Epithelial cell of esophagus (primary cell): ENCODE results near the gene METTL1.
A peak's percentile ranks its signal among the peaks of the same experiment; 100 is the strongest.
"Not testable (repeated sequence)": the region's sequence is repeated elsewhere in the genome, so short reads cannot be mapped to it uniquely, and the experiment has no call there.

Source experiments
- DNase-seq: peaks from one replicate; pipeline ENCODE4 v3.0.0; 2010; ENCODE audit warnings: low read depth
- H3K4me3 ChIP-seq: 2 replicates; pipeline ENCODE4 v1.5.1; 2011; ENCODE audit warnings: mild to moderate bottlenecking, low read length, control low read depth
- TF ChIP-seq, protein P1 (sequence below): IDR thresholded peaks from 2 replicates; pipeline ENCODE4 v1.5.1; 2011; ENCODE audit warnings: low read depth, mild to moderate bottlenecking, low read length, control low read depth, inconsistent platforms; ENCODE audit not compliant: insufficient read depth; ENCODE audit errors: missing control alignments

The METTL1 gene

DNA sequence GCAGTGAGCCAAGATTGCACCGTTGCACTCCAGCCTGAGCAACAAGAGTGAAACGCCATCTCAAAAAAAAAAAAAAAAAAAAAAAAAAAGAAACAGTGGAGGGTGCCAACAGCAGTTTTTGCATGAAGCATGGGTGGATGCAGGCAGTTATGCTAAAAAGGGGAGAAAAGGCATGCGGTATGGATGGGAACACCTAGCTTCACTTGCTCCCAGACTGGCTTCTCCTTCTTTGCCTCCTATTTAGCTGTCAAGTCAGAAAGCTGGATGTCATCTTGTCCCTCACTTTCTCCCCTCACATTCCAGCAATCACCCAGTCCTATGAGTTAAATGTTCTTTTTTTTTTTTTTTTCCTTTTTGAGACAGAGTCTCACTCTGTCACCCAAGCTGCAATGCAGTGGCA, 3.1 kb upstream of the METTL1 start:
- DNase-seq: no peak
- H3K4me3 ChIP-seq: no peak overlapping the region
- TF ChIP-seq, protein P1, sequence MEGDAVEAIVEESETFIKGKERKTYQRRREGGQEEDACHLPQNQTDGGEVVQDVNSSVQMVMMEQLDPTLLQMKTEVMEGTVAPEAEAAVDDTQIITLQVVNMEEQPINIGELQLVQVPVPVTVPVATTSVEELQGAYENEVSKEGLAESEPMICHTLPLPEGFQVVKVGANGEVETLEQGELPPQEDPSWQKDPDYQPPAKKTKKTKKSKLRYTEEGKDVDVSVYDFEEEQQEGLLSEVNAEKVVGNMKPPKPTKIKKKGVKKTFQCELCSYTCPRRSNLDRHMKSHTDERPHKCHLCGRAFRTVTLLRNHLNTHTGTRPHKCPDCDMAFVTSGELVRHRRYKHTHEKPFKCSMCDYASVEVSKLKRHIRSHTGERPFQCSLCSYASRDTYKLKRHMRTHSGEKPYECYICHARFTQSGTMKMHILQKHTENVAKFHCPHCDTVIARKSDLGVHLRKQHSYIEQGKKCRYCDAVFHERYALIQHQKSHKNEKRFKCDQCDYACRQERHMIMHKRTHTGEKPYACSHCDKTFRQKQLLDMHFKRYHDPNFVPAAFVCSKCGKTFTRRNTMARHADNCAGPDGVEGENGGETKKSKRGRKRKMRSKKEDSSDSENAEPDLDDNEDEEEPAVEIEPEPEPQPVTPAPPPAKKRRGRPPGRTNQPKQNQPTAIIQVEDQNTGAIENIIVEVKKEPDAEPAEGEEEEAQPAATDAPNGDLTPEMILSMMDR: no peak

DNA sequence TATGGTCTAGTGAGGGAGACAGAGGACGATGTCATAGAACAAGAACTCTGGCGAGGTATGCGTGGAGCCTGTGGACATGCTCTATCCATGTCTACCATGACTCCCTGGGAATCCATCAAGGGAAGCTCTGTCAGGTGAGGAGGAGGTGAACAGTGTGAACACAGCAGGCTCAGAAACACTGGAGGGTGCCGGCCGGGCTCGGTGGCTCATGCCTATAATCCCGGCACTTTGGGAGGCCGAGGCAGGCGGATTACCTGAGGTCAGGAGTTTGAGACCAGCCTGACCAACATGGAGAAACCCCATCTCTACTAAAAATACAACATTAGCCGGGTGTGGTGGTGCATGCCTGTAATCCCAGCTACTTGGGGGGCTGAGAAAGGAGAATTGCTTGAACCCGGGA, 2.7 kb upstream of the METTL1 start:
- not testable (repeated sequence) for H3K4me3 ChIP-seq, DNase-seq

DNA sequence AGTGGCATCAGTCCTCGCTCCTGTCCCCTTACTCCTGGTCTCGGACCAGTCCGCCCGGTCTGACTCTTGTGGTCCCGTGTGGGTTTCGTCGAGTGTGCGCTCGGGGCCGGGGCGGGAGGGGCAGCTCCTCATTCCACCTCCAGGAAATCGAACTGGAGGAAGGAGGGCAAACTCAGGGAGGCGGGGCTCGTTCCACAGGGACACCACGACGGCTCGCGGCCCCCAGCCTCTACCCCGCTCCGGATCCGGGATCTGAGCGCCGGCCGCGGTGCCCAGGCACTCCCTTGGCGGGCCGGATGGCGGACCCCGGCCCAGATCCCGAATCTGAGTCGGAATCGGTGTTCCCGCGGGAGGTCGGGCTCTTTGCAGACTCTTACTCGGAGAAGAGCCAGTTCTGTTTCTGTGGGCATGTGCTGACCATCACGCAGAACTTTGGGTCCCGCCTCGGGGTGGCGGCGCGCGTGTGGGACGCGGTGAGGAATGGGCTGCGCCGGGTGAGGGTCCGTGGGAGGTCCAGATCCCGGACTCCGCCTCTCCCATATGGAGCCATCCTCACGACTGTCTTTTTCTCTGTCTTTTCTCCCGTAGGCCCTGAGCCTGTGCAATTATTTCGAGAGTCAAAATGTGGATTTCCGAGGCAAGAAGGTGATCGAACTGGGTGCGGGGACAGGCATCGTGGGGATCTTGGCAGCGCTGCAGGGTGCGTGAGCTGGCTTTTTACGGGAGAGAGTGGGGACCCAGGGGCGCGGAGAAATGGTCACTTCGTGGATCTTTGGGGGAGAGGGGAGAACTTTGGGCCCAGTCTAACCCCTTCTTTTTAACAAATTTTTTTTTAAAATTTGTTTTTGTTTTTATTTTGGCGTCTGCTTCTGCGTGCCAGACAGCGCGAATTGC, 771 bp upstream of the METTL1 start, which contains the start of gene EEF1AKMT3:
TSS of gene EEF1AKMT3 (plus strand) at position 186 of the 894 bp plus-strand sequence. CDS start at position 297, 111 bp downstream.
- TF ChIP-seq, protein P1: no peak
- DNase-seq: peak; percentile 64
- H3K4me3 ChIP-seq: peak within 1 kb of the TSS; percentile 83

DNA sequence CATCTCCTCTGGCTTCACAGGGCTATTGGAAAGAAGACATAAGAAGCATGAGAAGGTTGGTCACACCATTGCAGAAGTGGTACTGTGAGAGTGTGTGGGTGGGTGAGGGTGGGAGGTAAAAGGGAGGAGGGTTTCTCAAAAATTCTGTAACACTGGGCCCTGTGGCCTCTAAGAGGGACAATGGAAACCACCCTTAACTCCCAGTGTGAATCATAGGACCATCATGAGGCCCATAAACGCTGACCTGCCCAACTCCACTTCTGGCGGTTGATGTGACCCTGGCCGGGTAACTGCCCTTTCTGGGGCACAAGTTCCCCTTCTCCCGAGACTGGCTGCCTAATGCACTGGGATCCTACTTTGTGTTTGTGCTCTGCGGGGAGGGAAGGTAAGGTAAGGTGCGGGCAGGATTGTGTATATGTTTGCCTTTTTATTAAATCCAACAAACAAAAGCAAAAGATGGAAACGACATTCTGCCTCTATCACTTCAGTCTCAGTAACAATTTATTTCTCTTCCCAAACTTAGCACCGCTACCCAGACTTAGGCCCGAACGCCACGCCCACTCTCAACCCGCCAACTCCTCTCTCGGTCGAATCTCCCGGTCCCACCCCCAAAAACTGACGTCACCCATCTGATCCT, 551 bp downstream of the METTL1 start:
- TF ChIP-seq, protein P1: no peak
- peak; percentile 95 for DNase-seq
- H3K4me3 ChIP-seq: peak overlapping the region; percentile 83

DNA sequence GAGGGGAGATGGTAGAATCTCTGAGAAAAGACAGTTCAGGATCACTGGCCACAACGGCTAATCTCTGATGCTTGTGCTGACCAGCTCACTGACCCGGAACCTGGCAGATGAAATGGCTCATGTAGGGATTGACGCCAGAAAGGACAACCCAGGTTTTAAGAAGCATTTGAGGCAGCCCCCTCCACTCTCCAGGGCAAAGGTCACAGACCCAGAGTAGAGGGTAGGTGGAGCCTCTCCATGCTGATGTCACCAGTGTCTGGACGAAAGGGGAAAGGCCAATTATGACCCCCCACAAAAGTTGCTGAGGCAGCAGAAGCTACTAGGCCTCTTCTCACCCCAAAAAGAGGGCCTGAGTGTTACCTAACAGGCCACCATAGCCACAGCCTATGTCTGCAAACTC, 1.2 kb downstream of the METTL1 start:
- no peak for DNase-seq
- TF ChIP-seq, protein P1: no peak
- H3K4me3 ChIP-seq: no peak overlapping the region

DNA sequence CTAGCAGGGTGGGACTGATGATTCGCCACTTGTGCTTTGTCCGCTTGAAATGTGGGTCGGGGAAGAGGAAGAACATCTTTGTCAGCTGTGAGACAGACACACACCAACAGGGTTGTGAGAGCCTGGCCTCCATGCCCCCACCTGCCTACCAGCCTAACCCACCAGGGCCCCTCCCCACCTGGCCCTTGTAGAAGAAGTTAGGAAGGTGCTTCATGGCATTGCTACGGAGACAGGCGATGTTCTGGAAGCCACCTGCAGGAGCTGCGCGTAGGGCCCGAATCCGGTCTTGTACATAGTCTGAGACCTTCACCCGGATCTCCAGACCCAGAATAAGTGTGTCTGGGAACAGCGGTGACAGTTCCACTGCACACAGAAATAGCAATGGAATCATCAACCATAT, 2.3 kb downstream of the METTL1 start:
- TF ChIP-seq, protein P1: no peak
- H3K4me3 ChIP-seq: no peak overlapping the region
- no peak for DNase-seq

DNA sequence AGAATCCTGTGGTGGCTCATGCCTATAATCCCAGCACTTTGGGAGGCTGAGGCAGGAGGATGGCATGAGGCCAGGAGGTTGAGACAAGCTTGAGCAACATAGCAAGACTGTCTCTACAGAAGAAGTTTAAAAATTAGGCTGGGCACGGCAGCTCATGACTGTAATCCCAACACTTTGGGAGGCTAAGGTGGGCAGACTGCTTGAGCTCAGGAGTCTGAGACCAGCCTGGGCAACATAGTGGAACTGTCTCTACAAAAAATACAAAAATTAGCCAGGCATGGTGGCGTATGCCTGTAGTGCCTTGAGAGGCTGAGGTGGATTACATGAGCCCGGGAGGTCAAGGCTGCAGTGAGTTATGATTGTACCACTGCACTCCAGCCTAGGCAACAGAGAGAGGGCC, 4.0 kb downstream of the METTL1 start:
- DNase-seq: no peak
- TF ChIP-seq, protein P1: no peak
- H3K4me3 ChIP-seq: no peak overlapping the region
